Tibial nerve (tissue), 3 donors: ENCODE data around the gene BCL2L13.

Source experiments
- EP300 ChIP-seq, 2 donors: sonication (generic); formaldehyde crosslinking; IDR thresholded peaks; one replicate each; pipeline ENCODE4 v1.6.1; 2017; ENCODE audit warnings: antibody characterized with exemption in 2 of 2, mild to moderate bottlenecking in 1 of 2
- POLR2A ChIP-seq, 2 donors: fragments of 450-650 bp; IDR thresholded peaks; one replicate each; pipeline ENCODE4 v1.6.1; 2017; ENCODE audit warnings: antibody characterized with exemption in 2 of 2, mild to moderate bottlenecking in 2 of 2, moderate library complexity in 2 of 2

DNA sequence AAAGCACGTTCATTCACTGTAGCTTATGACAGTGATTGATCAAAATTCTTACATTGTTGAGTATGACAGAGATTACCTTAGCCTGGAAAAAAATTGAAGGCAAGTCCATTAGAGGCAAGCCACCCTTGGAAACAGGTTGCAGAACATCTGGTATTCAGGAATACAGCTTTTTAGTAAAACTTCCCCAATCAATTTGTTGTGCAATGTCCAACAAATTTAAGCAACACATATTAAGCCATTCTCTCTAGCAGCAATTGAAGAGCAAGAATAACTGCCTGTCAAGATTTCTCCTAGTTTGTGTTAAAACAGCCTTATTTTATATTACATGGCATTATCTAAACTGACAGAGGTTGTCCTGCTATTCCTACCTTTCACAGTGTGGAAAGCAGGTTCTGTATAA, 37.0 kb downstream of the BCL2L13 start:
- TF ChIP-seq POLR2A (IDR thresholded peaks at IDR 0.05) (no peak), EP300 (IDR thresholded peaks at IDR 0.05) (no peak)
